Suprapubic skin (tissue), 4 donors: Measurements from ENCODE around the gene GNAI2. TPM values are rescaled to one million over a fixed set of nuclear protein-coding genes. Genes with fewer than 3 reads are reported as not detected.
"Not testable (repeated sequence)": the region's sequence is repeated elsewhere in the genome, so short reads cannot be mapped to it uniquely, and the experiment has no call there.

Experiments
- DNase-seq, 2 donors: peaks; one replicate each; pipeline ENCODE4 v3.0.0-alpha.2; 2019; ENCODE audit warnings: low spot score in 2 of 2
- H3K27ac ChIP-seq: fragments of 200-600 bp; sonication (generic); one replicate; pipeline ENCODE4 v1.5.1; 2019
- H3K27me3 ChIP-seq: fragments of 200-600 bp; sonication (generic); one replicate; pipeline ENCODE4 v1.5.1; 2019
- H3K36me3 ChIP-seq: fragments of 200-600 bp; sonication (generic); one replicate; pipeline ENCODE4 v1.5.1; 2019
- H3K4me1 ChIP-seq: fragments of 200-600 bp; sonication (generic); one replicate; pipeline ENCODE4 v1.5.1; 2019
- H3K4me3 ChIP-seq: fragments of 200-600 bp; sonication (generic); one replicate; pipeline ENCODE4 v1.5.1; 2019; ENCODE audit warnings: mild to moderate bottlenecking
- H3K9me3 ChIP-seq: fragments of 200-600 bp; sonication (generic); one replicate; pipeline ENCODE4 v1.5.1; 2019
- CTCF ChIP-seq, 2 donors: fragments of 200-600 bp in 1 of 2; fragments of 450-650 bp in 1 of 2; sonication (generic) in 1 of 2; IDR thresholded peaks; one replicate each; pipeline ENCODE4 v1.5.1; 2016 to 2019; ENCODE audit warnings: antibody characterized with exemption in 2 of 2, mild to moderate bottlenecking in 1 of 2, moderate library complexity in 1 of 2
- EP300 ChIP-seq: sonication (generic); formaldehyde crosslinking; IDR thresholded peaks from one replicate; pipeline ENCODE4 v1.6.1; 2017; ENCODE audit warnings: antibody characterized with exemption
- POLR2A ChIP-seq, 2 donors: fragments of 450-650 bp; IDR thresholded peaks; one replicate each; pipeline ENCODE4 v1.6.1; 2017; ENCODE audit warnings: antibody characterized with exemption in 2 of 2, mild to moderate bottlenecking in 2 of 2, moderate library complexity in 2 of 2
- POLR2AphosphoS5 ChIP-seq, 3 donors: sonication (generic); formaldehyde crosslinking; IDR thresholded peaks; one replicate each; pipeline ENCODE4 v1.6.1; 2017; ENCODE audit warnings: antibody characterized with exemption in 3 of 3
- WGBS: methylation state at CpG from one replicate; pipeline ENCODE4 v1.1.5; 2018; 5-methylcytosine and 5-hydroxymethylcytosine counted together
- total RNA-seq, 4 donors: library from RNA; depleted of rRNA; stranded (reverse); fragments of >200 nt; gene quantifications; one replicate each; pipeline ENCODE4 v1.1.0, GENCODE V29; 2016

The GNAI2 gene
- total RNA-seq, 4 donors from 2014 or later, result 70.9 to 91.3 (median 76.7) TPM

- 61% methylated on average over 14 of the region's 18 CpGs for WGBS
- Histone ChIP-seq H3K27me3 (no peaks in the 10 kb centered on the region), H3K27ac (peak overlapping the region; percentile 91), H3K36me3 (peaks cover 26% of the 10 kb centered on the region), H3K9me3 (no peaks in the 10 kb centered on the region), H3K4me1 (peaks cover 65% of the 10 kb centered on the region), H3K4me3 (peak overlapping the region; percentile 58)
- TF ChIP-seq CTCF (IDR thresholded peaks at IDR 0.05) (no peak), POLR2AphosphoS5 (IDR thresholded peaks at IDR 0.05) (no peak), POLR2A (IDR thresholded peaks at IDR 0.05) (peak in 1 of 2 donors; percentile 3), EP300 (no peak)
- DNase-seq, result no peak
Measured at GRCh38 chr3:50259432-50260026, 23.5 kb downstream of the GNAI2 start.

DNA sequence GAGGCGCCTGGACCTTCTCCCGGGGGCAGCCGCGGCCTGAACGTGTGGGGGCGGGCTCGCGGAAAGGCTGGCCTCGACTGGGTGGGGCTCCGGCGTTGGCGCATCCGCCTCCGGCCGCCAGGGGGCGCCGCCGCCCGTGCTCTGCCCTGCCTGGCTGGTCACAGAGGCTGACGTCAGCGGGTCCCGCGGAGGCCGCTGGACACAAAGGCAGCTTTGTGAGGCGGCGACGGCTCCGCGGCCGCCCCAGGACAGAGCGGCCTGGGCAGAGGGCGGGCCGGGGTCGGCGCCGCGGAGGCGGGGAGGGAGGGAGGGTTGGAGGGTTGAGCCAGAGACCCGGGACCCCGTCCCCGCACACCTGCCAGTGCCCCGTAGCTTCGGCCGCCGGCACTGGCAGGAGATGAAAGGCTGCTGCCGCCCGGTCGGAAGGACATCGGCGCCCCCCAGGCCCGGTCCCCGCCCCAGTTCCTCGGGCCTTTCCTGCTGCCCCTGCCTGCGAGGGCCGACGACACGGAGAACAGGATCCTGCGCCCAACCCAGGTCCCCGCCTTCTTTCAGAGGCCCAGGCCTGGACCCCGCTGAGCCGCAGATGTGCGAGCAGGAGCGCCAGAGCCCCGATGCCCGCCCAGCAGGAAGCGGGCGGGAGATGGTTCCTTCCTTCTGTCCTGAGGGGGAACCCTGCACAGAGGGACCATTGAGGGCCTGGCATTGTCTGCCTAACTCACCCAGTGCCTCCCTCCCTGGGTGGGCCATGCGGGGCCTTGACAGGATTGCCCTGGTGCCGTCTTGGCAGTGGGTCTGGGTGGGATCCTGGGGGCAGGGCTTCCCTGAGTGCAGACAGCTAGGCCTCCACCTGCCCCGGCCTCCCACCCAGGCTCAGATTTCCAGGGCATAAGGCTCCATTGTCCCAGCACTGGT is 24.3 kb downstream of the GNAI2 start:
- 0% methylated on average over 17 of the region's 70 CpGs for whole genome bisulfite sequencing
- DNase-seq, result peak; percentile 94 to 95
- TF ChIP-seq CTCF (IDR thresholded peaks at IDR 0.05) (peak; percentile 96 to 100), EP300 (no peak), POLR2A (IDR thresholded peaks at IDR 0.05) (peak; percentile 1 to 39), POLR2AphosphoS5 (IDR thresholded peaks at IDR 0.05) (peak in 1 of 3 donors; percentile 59)
- H3K9me3 ChIP-seq, result no peaks in the 10 kb centered on the region
- no peaks in the 10 kb centered on the region for H3K27me3 ChIP-seq
- H3K36me3 ChIP-seq, result peaks cover 26% of the 10 kb centered on the region
- H3K27ac ChIP-seq, result peak overlapping the region; percentile 91
- H3K4me3 ChIP-seq, result peak overlapping the region; percentile 58
- H3K4me1 ChIP-seq, result peaks cover 63% of the 10 kb centered on the region

DNA sequence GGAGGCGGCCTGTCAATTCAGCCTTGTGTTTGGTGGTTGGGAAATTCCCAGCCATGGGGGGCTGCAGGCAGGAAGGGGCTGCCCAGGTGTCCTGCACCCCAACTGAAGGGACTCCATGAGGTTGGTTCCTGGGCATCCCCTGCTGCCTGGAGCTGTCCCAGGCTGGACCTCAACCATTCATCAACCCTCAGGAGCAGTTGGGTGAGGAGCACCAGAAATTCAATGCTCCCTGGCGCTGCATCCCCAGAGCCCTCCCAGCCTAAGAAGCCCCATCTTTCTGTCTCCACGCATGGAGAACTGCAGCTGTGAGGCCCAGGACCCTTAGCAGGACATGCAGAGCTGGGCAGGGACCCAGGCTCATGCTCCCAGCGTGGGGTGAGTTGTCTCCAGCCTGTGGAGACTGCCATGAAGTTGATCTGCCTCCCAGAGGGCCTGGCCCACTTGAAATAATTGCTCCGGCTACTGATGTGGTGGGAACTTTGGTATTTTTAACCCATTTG is 25.0 kb downstream of the GNAI2 start:
- Histone ChIP-seq H3K36me3 (peaks cover 25% of the 10 kb centered on the region), H3K9me3 (no peaks in the 10 kb centered on the region), H3K4me3 (peak overlapping the region; percentile 58), H3K4me1 (peaks cover 64% of the 10 kb centered on the region), H3K27me3 (no peaks in the 10 kb centered on the region), H3K27ac (peak overlapping the region; percentile 91)
- DNase-seq, result no peak
- no peak for TF ChIP-seq POLR2A (IDR thresholded peaks at IDR 0.05)
- no peak for TF ChIP-seq EP300
- TF ChIP-seq POLR2AphosphoS5 (IDR thresholded peaks at IDR 0.05), result no peak
- no peak for TF ChIP-seq CTCF (IDR thresholded peaks at IDR 0.05)
- WGBS, result 87% methylated on average over 4 of the region's 5 CpGs

GRCh38 chr3:50261505-50261904 is 25.5 kb downstream of the GNAI2 start:
- Histone ChIP-seq H3K9me3 (no peaks in the 10 kb centered on the region), H3K36me3 (peaks cover 20% of the 10 kb centered on the region), H3K4me1 (peaks cover 67% of the 10 kb centered on the region), H3K27ac (peak overlapping the region; percentile 91), H3K4me3 (no peak overlapping the region), H3K27me3 (no peaks in the 10 kb centered on the region)
- no peak for TF ChIP-seq CTCF (IDR thresholded peaks at IDR 0.05)
- TF ChIP-seq POLR2AphosphoS5 (IDR thresholded peaks at IDR 0.05), result no peak
- no peak for TF ChIP-seq EP300
- no peak for TF ChIP-seq POLR2A (IDR thresholded peaks at IDR 0.05)
- WGBS, result 53% methylated on average over 2 of the region's 2 CpGs
- no peak for DNase-seq

- peaks cover 74% of the 10 kb centered on the region for H3K4me1 ChIP-seq
- peaks cover 13% of the 10 kb centered on the region for H3K36me3 ChIP-seq
- H3K27ac ChIP-seq, H3K9me3 ChIP-seq, H3K27me3 ChIP-seq, DNase-seq, H3K4me3 ChIP-seq: not testable (repeated sequence)
- WGBS, result 92% methylated on average over 4 of the region's 4 CpGs
Measured at GRCh38 chr3:50262200-50262599, 26.2 kb downstream of the GNAI2 start.
